Heart right ventricle (tissue), 16 donors: Measurements from ENCODE around the gene DKC1. TPM values are rescaled to one million over a fixed set of nuclear protein-coding genes. Genes with fewer than 3 reads are reported as not detected.

Experiments
- ATAC-seq, 8 donors: fragments of 200-7000 bp; cut with Tn5 transposase; one replicate each; pipeline ENCODE4 v1.9.1; 2020; ENCODE audit warnings: mild to moderate bottlenecking in 8 of 8, moderate library complexity in 8 of 8, moderate number of reproducible peaks in 1 of 8
- DNase-seq, 2 donors: peaks; one replicate each; pipeline ENCODE4 v3.0.0-alpha.2; 2020
- H3K27ac ChIP-seq, 10 donors: fragments of 200-600 bp; sonication (generic) in 2 of 10; one replicate each; pipeline versions ENCODE4 v1.5.0 to v1.8.0; 2020 to 2022; ENCODE audit warnings: mild to moderate bottlenecking in 3 of 10
- H3K27me3 ChIP-seq, 7 donors: fragments of 200-600 bp; one replicate each; pipeline ENCODE4 v1.8.0; 2021 to 2022; ENCODE audit warnings: mild to moderate bottlenecking in 2 of 7
- H3K36me3 ChIP-seq, 9 donors: fragments of 200-600 bp; sonication (generic) in 1 of 9; one replicate each; pipeline versions ENCODE4 v1.5.0 to v1.8.0; 2020 to 2022; ENCODE audit warnings: mild to moderate bottlenecking in 2 of 9
- H3K4me1 ChIP-seq, 9 donors: fragments of 200-600 bp; sonication (generic) in 1 of 9; one replicate each; pipeline versions ENCODE4 v1.5.0 to v1.8.0; 2020 to 2022; ENCODE audit warnings: mild to moderate bottlenecking in 4 of 9
- H3K4me3 ChIP-seq, 10 donors: fragments of 200-600 bp; sonication (generic) in 2 of 10; one replicate each; pipeline versions ENCODE4 v1.5.0 to v1.8.0; 2020 to 2022; ENCODE audit warnings: mild to moderate bottlenecking in 7 of 10, moderate library complexity in 2 of 10
- H3K9me3 ChIP-seq, 11 donors: fragments of 200-600 bp in 10 of 11; sonication (generic) in 2 of 11; one replicate each; pipeline versions ENCODE4 v1.5.0 to v1.8.0; 2013 to 2022; ENCODE audit warnings: mild to moderate bottlenecking in 2 of 11, control low read depth in 1 of 11, moderate library complexity in 1 of 11
- WGBS, 2 donors: extraction: QIAGEN DNeasy Blood & Tissue Kit; methylation state at CpG; one replicate each; pipeline ENCODE4 v1.1.7; 2013; ENCODE audit warnings: inconsistent platforms in 1 of 2; 5-methylcytosine and 5-hydroxymethylcytosine counted together
- intact Hi-C, 10 donors: fragments of 100-400 bp; cut with DNase I; formaldehyde crosslinking; loops; one replicate each; pipeline versions ENCODE4 v1.11.1 to v1.14.2; 2022
- polyA plus RNA-seq, 2 donors: library from polyadenylated mRNA; stranded (reverse); fragments of 200-250 nt; gene quantifications; one replicate each; pipeline ENCODE4 v1.2.3, GENCODE V29; 2013
- total RNA-seq, 10 donors: library from RNA; stranded (reverse); fragmentation: NEBNext Ultra II Directional in 3 of 10; extraction: Animal tissue kit (Norgen Biotek cat#: 25700) in 3 of 10; gene quantifications; one replicate each; pipeline versions ENCODE4 v1.2.1 to v1.2.4, GENCODE V29; 2021 to 2023
- TF ChIP-seq, protein P1 (sequence below), 9 donors: fragments of 200-600 bp; sonication (generic) in 2 of 9; IDR thresholded peaks; one replicate each; pipeline versions ENCODE4 v1.5.0 to v1.8.0; 2021 to 2022; ENCODE audit warnings: antibody characterized with exemption in 9 of 9, mild to moderate bottlenecking in 5 of 9, moderate library complexity in 1 of 9
- donor health status: Arrhythmogenic right ventricular cardiomyopathy.
- donor health status: ischemic (EF 13 %, LVEDD 7.1; RV severe dilation, severe dysfunction).
- donor health status: healthy with polysubstance abuse.
- donor health status: DM: no; HTN: yes; CAD: no.
- donor health status: DM: no; HTN: no; CAD: no.
- donor health status: ischemic (EF 25% LVEDD 6.9; RV normal size, moderate dysfunction).
- donor health status: ischemic (EF 25% LVEDD 5.7; RV mildly dilated, moderate dysfunction).
- donor health status: healthy.
- donor health status: DM: yes; HTN: yes; CAD: no.
- donor health status: Ischemic cardiomyopathy.
- donor health status: ischemic (EF 35%, LVEDD 5.7; RV mildly dilated, moderate dysfunction).
- donor health status: nonischemic (EF 11% LVEDD 7.7; RV severe dilation, severe dysfunction).
- donor health status: DM: yes; HTN: yes; CAD: no.
- donor health status: PGD.
- donor health status: ischemic (EF 29% LVEDD 5.4; RV normal size, mild dysfunction).
- donor health status: nonischemic (EF 23%, LVEDD 6.1; RV moderate dilation, normal function).

The DKC1 gene
- total and polyA plus RNA-seq, 12 donors, result 18.8 to 31.9 (median 26.0) TPM

DNA sequence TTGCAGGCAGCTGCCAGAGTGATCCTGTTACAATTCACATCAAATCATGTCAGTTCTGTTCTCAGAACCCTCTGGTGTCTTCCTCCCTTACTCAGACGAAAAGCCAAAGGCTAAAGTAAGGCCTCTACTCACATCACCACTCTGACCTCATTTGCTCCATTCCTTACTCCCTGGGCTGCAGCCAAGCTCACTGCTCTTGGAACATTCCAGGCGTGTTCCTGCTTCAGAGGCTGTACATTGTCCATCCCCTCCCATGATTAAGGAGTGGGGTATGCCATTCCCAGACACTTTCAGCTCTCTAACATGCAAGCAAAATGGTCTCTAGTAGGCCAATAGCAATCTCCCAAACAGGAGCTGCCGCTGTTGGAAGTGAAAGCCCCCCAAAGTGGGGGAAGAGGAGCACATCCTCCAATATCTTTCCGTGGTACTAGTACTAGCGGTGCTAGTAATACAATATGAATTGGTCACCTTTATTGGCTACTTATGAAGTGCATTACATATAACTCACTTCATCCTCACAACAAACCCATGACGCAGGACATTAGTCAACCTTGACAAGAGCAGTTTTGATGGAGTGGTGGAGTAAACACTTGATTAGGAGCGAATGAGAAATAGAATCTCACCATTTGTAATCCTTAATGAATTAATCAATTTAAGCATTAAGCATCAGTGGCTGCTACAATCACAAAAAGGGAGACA, 26.8 kb upstream of the DKC1 start:
- Histone ChIP-seq H3K4me1 (peaks cover 24 to 88% (median 80%) of the 10 kb centered on the region in 9 donors), H3K9me3 (no peaks in the 10 kb centered on the region), H3K4me3 (peak overlapping the region in 1 of 10 donors; percentile 15), H3K36me3 (no peaks in the 10 kb centered on the region), H3K27ac (peak overlapping the region; percentile 64 to 90 (median 81)), H3K27me3 (no peaks in the 10 kb centered on the region)
- TF ChIP-seq, protein P1, sequence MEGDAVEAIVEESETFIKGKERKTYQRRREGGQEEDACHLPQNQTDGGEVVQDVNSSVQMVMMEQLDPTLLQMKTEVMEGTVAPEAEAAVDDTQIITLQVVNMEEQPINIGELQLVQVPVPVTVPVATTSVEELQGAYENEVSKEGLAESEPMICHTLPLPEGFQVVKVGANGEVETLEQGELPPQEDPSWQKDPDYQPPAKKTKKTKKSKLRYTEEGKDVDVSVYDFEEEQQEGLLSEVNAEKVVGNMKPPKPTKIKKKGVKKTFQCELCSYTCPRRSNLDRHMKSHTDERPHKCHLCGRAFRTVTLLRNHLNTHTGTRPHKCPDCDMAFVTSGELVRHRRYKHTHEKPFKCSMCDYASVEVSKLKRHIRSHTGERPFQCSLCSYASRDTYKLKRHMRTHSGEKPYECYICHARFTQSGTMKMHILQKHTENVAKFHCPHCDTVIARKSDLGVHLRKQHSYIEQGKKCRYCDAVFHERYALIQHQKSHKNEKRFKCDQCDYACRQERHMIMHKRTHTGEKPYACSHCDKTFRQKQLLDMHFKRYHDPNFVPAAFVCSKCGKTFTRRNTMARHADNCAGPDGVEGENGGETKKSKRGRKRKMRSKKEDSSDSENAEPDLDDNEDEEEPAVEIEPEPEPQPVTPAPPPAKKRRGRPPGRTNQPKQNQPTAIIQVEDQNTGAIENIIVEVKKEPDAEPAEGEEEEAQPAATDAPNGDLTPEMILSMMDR (IDR thresholded peaks at IDR 0.05), result no peak
- WGBS, 2 donors, result 42 to 46% methylated on average over 7 of the region's 7 CpGs
- ATAC-seq (peak; percentile 35 to 87 (median 80)), DNase-seq (peak; percentile 57 to 69)
- intact Hi-C loops, result no loop called here

DNA sequence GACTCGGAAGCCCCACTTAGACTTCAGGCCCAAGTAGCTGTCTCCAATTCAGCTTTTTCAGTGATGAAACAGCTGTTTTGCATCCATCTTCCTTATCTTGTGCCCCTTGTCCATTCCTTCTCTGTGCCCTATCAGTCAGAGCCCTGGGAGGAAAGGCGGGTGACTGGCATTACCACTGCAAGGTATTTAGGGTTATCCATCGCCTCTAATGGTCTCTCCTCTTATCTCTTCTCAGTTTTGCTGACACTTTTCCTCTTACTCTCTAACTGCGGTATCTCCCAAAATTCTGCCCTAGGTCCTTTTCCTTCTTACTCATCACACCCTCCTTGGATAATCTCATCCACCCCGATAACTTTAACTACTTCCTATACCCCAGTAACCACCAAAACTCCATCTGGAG, 25.5 kb upstream of the DKC1 start:
- intact Hi-C loops, result no loop called here
- Histone ChIP-seq H3K27ac (peak overlapping the region; percentile 64 to 90 (median 81)), H3K4me3 (no peak overlapping the region), H3K4me1 (peaks cover 20 to 85% (median 67%) of the 10 kb centered on the region in 9 donors), H3K9me3 (no peaks in the 10 kb centered on the region), H3K27me3 (no peaks in the 10 kb centered on the region), H3K36me3 (no peaks in the 10 kb centered on the region)
- 67 to 71% methylated on average over 5 of the region's 5 CpGs for WGBS, 2 donors
- no peak for DNase-seq
- TF ChIP-seq, protein P1 (IDR thresholded peaks at IDR 0.05), result no peak
- no peak for ATAC-seq

DNA sequence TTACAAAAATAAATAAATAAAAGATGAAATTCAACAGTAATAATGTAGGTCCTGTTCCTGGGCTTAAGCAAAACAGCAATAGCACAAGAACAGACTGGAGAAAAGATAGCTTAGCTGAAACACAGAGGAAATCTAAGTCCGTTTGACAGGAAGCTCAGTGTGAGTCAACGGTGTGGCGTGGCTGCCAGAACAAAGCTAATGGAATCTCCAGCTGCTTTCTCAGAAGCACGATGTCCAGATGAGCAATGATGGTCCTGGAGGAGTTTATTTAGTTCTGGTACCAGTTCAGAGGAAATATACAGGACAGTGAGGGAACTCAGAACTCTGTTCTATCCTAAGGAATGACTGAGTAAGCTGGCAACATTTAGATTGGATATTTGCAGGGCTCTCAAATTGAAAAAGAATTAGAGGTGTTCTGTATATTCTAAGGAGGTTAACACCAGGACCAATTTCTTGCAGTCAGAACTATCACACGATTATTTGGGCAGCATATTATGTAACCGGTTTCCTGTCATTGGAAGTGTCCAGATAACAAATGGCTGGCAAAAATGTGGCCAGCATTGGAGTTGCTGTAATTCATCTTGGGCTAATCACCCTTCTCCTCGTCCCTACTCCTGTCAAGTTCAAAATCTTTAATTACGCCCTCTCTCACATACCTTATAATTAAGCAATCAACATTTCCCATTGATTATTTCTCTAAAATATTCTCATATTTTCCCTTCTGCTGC, 24.5 kb upstream of the DKC1 start:
- H3K4me3 ChIP-seq, result no peak overlapping the region
- DNase-seq, result peak; percentile 43 to 59
- H3K9me3 ChIP-seq, result no peaks in the 10 kb centered on the region
- H3K4me1 ChIP-seq, result peaks cover 18 to 75% (median 57%) of the 10 kb centered on the region in 9 donors
- intact Hi-C loops, result no loop called here
- no peaks in the 10 kb centered on the region for H3K36me3 ChIP-seq
- TF ChIP-seq, protein P1 (IDR thresholded peaks at IDR 0.05), result no peak
- H3K27me3 ChIP-seq, result no peaks in the 10 kb centered on the region
- WGBS, 2 donors, result 9 to 12% methylated on average over 8 of the region's 8 CpGs
- ATAC-seq, result peak; percentile 56 to 90 (median 74)
- peak overlapping the region; percentile 64 to 90 (median 81) for H3K27ac ChIP-seq

DNA sequence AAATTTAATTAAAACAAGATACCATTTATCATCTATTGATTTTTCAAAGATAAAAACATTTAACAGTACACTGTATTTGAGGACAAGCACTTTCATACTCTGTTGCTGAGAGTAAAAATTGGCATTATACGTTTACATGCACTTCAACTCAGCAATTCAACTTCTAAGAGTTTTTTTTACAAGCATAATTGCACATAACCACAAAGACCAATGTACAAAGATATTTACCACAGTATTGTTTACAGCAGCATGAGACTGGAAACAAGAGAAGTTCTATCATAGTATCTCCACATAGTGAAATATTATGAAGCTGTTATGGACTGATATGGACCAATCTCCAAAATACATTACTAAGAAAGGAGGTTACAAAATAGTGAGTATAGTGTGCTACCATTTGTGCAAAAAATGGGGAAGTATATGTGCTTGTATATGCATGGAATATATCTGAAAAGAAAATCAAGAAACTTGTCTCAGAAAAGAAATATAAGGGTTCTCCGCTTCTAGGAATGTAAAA, 22.7 kb upstream of the DKC1 start:
- no peaks in the 10 kb centered on the region for H3K36me3 ChIP-seq
- TF ChIP-seq, protein P1 (IDR thresholded peaks at IDR 0.05), result no peak
- ATAC-seq (no peak), DNase-seq (no peak)
- peak overlapping the region in 2 of 10 donors; percentile 17 to 90 for H3K27ac ChIP-seq
- intact Hi-C loops, result loop anchor here in 2 of 10 donors (10.0 kb wide), 1 partner anchor 45 kb away; no protein-coding TSS in a partner anchor
- peaks cover 0 to 2% (median 1%) of the 10 kb centered on the region in 11 donors for H3K9me3 ChIP-seq
- WGBS, 2 donors, result 68 to 75% methylated on average over 2 of the region's 2 CpGs
- peaks cover 11 to 57% (median 39%) of the 10 kb centered on the region in 9 donors for H3K4me1 ChIP-seq
- H3K4me3 ChIP-seq, result no peak overlapping the region
- no peaks in the 10 kb centered on the region for H3K27me3 ChIP-seq
